HG03558 (cell line): ENCODE results near the gene SYNGR3.
A peak's percentile ranks its signal among the peaks of the same experiment; 100 is the strongest.
"Not testable (repeated sequence)": the region's sequence is repeated elsewhere in the genome, so short reads cannot be mapped to it uniquely, and the experiment has no call there.

ENCODE experiments used
- ATAC-seq: cut with Tn5 transposase; IDR thresholded peaks from one replicate; pipeline ENCODE4 v1.9.1; 2021; ENCODE audit warnings: moderate number of reproducible peaks; ENCODE audit not compliant: unreplicated experiment; ENCODE audit errors: extremely low read depth

The SYNGR3 gene

DNA sequence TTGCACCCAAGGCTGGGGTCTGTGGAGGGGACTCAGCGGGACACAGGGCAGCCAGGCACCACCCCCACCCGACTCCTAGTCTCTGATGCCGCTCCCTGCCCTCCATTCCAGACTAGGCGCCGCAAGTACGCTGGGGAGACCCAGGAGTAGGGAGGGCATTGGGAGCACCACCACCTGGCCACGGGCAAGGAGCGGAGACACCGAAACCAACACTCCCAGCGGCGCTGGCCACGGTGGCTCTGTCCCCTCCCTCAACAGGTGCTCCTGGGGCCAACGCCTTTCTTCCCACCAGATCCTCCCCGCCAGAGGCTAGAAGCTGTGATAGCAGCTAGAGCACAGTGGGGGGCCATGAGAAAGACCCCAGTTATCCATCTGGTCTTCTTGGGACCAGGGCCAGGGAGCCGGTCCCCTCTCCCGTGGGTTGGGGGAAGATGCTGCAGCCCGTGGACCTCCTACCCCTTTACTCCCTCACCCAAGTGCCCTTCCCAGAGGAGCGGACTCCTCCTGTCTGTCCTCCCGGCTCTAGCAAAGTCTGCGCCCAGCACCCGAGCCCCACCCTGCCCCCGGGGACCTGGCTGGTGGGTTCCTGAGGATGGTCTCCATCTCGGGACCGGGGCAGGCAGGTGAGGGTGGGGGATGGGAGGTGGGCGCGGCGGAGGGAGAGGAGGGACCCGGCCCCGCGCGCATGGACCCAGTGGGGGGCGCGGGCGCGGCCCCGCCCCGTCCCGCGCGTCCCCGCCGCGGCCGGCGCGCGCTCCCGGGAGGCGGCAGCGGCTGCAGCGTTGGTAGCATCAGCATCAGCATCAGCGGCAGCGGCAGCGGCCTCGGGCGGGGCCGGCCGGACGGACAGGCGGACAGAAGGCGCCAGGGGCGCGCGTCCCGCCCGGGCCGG lies at the start of gene SYNGR3:
Gene SYNGR3, plus strand, starts transcription at position 762 of the 892 bp plus-strand sequence. CDS start 133 bp downstream, outside the sequence.
- no peak for ATAC-seq

- ATAC-seq = no peak
Observed at GRCh38 chr16:1940273-1941161, 49.3 kb upstream of the SYNGR3 start.

- no peak for ATAC-seq
Observed at GRCh38 chr16:1941162-1942046, 48.4 kb upstream of the SYNGR3 start.

- ATAC-seq = no peak
Observed at GRCh38 chr16:1942047-1942809, 47.5 kb upstream of the SYNGR3 start.

DNA sequence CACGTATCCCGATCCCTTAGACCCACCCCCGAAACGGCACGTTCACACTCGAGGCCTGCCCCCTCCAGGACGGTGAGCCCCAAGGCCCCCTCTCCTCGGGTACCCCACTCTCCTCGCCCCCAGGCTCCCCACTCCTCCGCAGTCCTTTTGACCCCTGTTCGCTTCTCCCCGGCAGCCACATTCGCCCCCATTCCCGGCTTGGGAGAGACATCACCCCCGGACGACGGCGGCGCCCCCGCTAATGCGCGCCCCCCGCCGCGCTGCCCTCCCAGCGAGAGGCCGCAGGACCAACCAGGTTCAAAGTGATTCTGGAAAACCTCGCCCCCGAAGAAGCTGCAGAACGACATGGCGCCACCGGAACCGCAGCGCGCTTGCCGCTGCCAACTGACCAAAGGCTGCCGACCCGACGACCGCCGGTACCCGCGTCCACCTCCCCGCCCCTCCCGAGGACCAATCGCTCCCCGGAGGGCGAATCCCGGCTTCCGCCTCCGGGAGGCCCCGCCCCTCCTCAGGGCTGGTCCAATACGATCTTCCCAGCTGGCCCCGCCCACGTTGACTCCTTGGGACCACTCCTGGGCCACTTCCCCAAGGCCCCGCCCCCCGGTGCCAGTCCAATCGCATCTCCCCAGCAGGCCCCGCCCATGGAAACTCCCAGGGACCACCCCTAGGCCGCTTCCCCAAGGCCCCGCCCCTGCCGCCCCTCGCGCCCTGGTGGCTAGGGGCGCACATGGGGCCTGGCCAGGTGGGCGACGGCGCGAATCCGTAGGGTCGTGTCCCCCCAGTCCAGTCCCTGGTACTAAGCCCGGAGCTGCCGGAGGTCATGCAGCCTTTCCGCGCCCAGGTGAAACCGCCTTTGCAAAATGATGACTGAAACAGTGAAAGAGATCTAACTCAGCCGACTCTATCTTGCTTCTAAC lies 46.7 kb upstream of the SYNGR3 start, which contains the start of gene MSRB1:
Gene MSRB1, minus strand, starts transcription at position 390 of the 917 bp plus-strand sequence. Its CDS starts 43 bp downstream, at position 347.
- ATAC-seq = peak; percentile 72

DNA sequence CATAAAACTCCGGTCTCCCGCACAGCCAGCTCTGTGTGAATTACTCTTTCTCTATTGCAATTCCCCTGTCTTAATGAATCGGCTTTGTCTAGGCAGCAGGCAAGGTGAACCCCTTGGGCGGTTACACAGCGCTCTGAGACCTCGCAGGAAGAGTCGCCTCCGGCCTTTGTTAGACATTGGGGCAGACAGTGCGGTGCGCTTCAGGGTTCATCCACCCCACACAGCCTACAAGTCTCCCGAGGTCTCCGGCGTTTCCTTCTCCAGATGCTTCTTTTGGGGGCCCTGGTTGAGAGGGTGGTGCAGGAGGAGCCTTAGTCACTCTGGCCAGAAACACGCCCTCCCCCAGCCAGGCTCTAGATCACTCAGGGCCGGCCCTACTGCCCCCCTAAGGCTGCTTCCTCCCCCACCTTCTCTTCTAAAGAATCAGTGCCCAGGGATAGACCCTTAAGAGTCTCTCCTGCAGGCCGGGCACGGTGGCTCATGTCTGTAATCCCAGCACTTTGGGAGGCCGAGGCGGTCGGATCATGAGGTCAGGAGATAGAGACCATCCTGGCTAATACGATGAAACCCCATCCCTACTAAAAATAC lies 45.1 kb upstream of the SYNGR3 start:
- no peak for ATAC-seq

DNA sequence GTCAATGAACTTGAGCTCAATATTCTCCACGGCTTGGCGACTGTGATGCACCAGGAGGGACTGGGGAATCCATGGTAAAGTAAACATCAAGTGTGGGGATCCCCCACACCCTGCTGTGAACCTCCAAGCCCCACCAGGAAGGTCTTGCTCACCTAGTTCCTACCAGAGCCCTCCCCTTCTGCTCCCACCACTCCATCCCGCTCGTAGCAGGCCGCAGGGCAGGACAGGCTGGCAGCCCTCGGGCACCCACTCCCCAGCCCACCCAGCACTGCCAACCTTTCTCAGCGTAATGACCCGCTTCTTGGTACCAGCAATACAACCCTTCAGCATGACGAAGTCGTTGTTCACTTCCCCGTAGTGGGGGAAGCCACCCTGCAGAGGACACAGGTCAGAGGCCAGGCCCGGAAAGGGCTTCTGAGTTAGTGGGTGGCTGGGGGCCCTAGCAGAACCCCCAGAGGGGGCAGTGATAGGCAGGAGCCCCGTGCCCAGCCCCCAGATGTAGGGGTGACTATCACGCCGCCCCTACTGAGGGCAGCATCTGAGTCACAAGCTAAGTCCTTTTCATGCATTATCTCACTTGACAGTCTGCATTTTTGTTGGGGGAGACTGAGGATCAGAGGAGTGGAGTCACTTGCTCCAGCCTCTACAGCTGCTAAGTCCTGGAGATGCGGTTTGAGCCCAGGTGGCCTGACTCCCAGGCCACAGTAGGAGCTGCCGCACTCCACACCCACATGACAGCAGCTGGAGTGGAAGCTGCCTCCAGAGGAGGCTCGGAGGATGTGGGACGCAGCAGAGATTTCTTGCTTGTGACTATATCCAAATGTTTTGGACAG lies 44.0 kb upstream of the SYNGR3 start:
- ATAC-seq = no peak

DNA sequence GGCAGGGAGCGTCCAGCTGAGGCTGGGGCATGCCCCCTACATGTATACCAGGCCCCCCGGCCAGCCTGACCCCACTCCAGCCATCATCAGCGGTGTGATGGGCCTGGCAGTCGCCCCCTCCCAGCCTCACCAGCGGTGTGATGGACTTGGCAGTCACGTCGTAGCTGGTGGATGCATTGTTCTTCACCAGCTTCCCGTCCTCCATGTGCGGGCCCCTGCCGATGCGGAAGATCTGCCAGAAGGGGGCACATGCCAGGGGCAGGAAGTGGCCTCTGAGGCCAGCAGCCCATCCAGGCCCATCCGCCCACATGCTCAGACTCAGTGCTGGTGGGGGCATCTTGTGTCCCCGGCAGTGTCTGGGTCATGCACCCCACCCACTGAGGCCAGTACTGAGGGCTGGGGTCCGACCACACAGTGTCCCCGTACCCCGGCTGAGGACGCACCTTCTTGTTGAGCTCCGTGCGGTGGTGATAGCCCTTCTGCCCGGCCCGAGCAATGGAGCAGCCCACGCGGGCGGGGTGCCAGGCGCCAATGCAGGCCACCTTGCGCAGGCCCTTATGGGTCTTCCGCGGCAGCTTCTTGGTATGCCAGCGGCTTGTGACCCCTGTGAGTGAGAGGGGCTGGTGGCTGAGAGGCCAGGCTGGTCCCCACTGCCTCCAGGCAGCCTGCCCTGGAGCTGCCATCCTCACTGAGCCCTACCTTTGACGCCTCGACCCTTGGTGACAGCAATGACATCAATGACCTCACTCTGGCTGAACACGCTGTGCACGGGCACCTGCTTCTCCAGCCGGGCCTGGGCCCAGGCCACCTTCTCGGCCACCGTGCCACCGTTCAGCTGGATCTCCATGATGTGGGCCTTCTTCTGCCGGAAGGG lies 43.0 kb upstream of the SYNGR3 start:
- ATAC-seq = no peak

DNA sequence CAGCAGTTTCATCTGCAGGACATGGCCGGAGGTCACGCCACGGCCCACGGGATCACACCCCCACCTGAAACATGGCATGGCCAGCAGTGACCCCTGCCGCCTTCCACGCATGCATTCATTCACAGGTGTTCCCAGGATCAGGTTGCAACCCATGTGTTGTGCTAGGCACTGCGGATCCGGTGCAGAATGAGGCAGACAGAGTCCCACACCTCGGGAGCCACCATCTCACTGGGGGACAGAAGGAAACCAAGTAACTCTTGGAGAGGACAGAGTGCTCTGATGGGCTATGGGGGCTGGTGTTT lies 42.5 kb upstream of the SYNGR3 start:
- ATAC-seq = no peak

GRCh38 chr16:1949507-1949906 lies 40.3 kb upstream of the SYNGR3 start:
- no peak for ATAC-seq

DNA sequence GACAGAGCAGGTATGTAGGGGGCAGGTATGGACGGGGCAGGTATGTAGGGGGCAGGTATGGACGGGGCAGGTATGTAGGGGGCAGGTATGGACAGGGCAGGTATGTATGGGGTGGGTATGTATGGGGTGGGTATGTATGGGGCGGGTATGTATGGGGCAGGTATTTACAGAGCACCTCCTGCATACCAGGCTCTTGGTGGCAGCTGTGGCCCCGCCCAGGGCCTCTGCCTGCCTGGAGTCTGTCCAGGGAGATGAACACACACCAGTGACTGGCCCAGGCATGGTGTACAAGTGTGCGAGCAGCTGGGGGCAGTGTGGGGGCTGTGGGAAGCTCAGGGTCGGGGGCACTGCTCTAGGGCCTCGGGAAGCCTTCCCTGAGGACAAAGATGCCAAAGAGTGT lies 39.7 kb upstream of the SYNGR3 start:
- no peak for ATAC-seq

- ATAC-seq = no peak
Observed at GRCh38 chr16:1950559-1950958, 39.2 kb upstream of the SYNGR3 start.

GRCh38 chr16:1953734-1954133 lies 36.0 kb upstream of the SYNGR3 start:
- no peak for ATAC-seq

DNA sequence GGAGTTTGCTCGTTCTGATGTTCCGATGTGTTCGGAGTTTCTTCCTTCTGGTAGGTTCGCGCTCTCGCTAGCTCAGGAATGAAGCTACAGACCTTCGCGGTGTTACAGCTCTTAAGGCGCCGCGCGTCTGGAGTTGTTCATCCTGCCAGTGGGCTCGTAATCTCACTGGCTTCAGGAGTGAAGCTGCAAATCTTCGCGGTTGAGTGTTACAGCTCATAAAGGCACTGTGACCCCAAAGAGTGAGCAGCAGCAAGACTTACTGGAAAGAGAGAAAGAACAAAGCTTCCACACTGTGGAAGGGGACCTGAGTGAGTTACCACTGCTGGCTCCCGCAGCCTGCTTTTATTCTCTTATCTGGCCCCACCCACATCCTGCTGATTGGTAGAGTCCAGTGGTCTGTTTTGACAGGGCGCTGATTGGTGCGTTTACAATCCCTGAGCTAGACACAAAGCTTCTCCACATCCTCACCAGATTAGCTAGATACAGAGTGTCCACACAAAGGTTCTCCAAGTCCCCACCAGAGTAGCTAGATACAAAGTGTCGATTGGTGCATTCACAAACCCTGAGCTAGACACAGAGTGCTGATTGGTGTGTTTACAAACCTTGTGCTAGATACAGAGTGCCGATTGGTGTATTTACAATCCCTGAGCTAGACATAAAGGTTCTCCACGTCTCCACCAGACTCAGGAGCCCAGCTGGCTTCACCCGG lies 32.2 kb upstream of the SYNGR3 start:
- not testable (repeated sequence) for ATAC-seq

DNA sequence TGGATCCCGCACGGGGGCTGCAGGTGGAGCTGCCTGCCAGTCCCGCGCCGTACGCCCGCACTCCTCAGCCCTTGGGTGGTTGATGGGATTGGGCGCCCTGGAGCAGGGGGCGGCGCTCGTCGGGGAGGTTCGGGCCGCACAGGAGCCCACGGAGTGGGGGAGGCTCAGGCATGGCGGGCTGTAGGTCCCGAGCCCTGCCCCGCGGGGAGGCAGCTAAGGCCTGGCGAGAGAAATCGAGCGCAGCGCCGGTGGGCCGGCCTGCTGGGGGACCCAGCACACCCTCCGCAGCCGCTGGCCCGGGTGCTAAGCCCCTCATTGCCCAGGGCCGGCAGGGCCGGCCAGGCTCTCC lies 31.7 kb upstream of the SYNGR3 start:
- ATAC-seq = not testable (repeated sequence)
